NCI-H345 (cell line): ENCODE measurements around the gene TSPAN32.

Source experiments
- DNase-seq: peaks from one replicate; lab custom pipeline; 2025; lab: John Stamatoyannopoulos, UW

TSPAN32 gene

GRCh38 chr11:2304506-2305139 lies 2.8 kb downstream of the TSPAN32 start:
- no peak for DNase-seq

GRCh38 chr11:2305140-2305778 lies 3.4 kb downstream of the TSPAN32 start:
- peak; percentile 61 for DNase-seq

- no peak for DNase-seq
These were observed 4.1 kb downstream of the TSPAN32 start for GRCh38 chr11:2305788-2306451.

GRCh38 chr11:2306452-2306823 lies 4.6 kb downstream of the TSPAN32 start:
- no peak for DNase-seq

GRCh38 chr11:2306877-2307500 lies 5.2 kb downstream of the TSPAN32 start:
- no peak for DNase-seq

- no peak for DNase-seq
These were observed 5.9 kb downstream of the TSPAN32 start for GRCh38 chr11:2307501-2308331.

- DNase-seq: no peak
These were observed 6.9 kb downstream of the TSPAN32 start for GRCh38 chr11:2308713-2309112.

GRCh38 chr11:2309251-2310072 lies 7.6 kb downstream of the TSPAN32 start:
- DNase-seq: no peak

GRCh38 chr11:2310073-2310785 lies 8.4 kb downstream of the TSPAN32 start:
- no peak for DNase-seq

GRCh38 chr11:2310786-2311352 lies 9.1 kb downstream of the TSPAN32 start:
- no peak for DNase-seq

- no peak for DNase-seq
These were observed 9.7 kb downstream of the TSPAN32 start for GRCh38 chr11:2311353-2312133.

GRCh38 chr11:2312232-2313042 lies 10.6 kb downstream of the TSPAN32 start:
- no peak for DNase-seq

- no peak for DNase-seq
These were observed 11.5 kb downstream of the TSPAN32 start for GRCh38 chr11:2313051-2313951.

GRCh38 chr11:2314136-2314524 lies 12.3 kb downstream of the TSPAN32 start:
- no peak for DNase-seq

GRCh38 chr11:2314525-2315394 lies 12.9 kb downstream of the TSPAN32 start:
- peak; percentile 72 for DNase-seq

- no peak for DNase-seq
These were observed 13.8 kb downstream of the TSPAN32 start for GRCh38 chr11:2315395-2316168.
